Gastroesophageal sphincter (tissue), 3 donors: Measurements from ENCODE around the gene WFIKKN1.

Experiments used
- CTCF ChIP-seq, 4 experiments: fragments of 200-600 bp in 2 of 4; fragments of 450-650 bp in 2 of 4; sonication (generic) in 1 of 4; IDR thresholded peaks; one replicate each; pipeline ENCODE4 v1.5.1; 2017 to 2019; ENCODE audit warnings: antibody characterized with exemption in 4 of 4, mild to moderate bottlenecking in 2 of 4, moderate library complexity in 2 of 4
- EP300 ChIP-seq: sonication (generic); formaldehyde crosslinking; IDR thresholded peaks from one replicate; pipeline ENCODE4 v1.6.1; 2017; ENCODE audit warnings: antibody characterized with exemption, mild to moderate bottlenecking
- POLR2A ChIP-seq, 2 donors: fragments of 450-650 bp; IDR thresholded peaks; one replicate each; pipeline ENCODE4 v1.6.1; 2017; ENCODE audit warnings: antibody characterized with exemption in 2 of 2, mild to moderate bottlenecking in 2 of 2, moderate library complexity in 1 of 2
- POLR2AphosphoS5 ChIP-seq: sonication (generic); formaldehyde crosslinking; IDR thresholded peaks from one replicate; pipeline ENCODE4 v1.6.1; 2017; ENCODE audit warnings: antibody characterized with exemption

- TF ChIP-seq CTCF (IDR thresholded peaks at IDR 0.05), result no peak
- no peak for TF ChIP-seq POLR2AphosphoS5
- no peak for TF ChIP-seq POLR2A (IDR thresholded peaks at IDR 0.05)
- no peak for TF ChIP-seq EP300
Observed at GRCh38 chr16:596736-597060, 34.1 kb upstream of the WFIKKN1 start.
